Keratinocyte (primary cell): Measurements from ENCODE around the gene PGPEP1. TPM values are rescaled to one million over a fixed set of nuclear protein-coding genes. Genes with fewer than 3 reads are reported as not detected.

Experiments used
- DNase-seq: peaks from one replicate; pipeline ENCODE4 v3.0.0-alpha.2; 2011; ENCODE audit warnings: low read depth, missing footprints, low spot score
- FAIRE-seq: peaks from 2 replicates; lab custom pipeline; 2011; peaks lifted over from hg19 to GRCh38; lab: Jason Lieb, UNC
- H2AFZ ChIP-seq: 2 replicates; pipeline ENCODE4 v1.6.0; 2012; ENCODE audit warnings: low read length, control low read depth, inconsistent platforms; ENCODE audit not compliant: control insufficient read depth
- H3K27ac ChIP-seq: 2 replicates; pipeline ENCODE4 v1.5.1; 2011; ENCODE audit warnings: low read length; ENCODE audit not compliant: control insufficient read depth, insufficient read depth
- H3K27me3 ChIP-seq: 3 replicates; pipeline ENCODE4 v1.6.0; 2011; ENCODE audit warnings: low read length; ENCODE audit not compliant: control insufficient read depth, insufficient read depth; ENCODE audit errors: extremely low read depth
- H3K36me3 ChIP-seq, 2 experiments: 2 replicates in 1 of 2; 3 replicates in 1 of 2; pipeline ENCODE4 v1.5.1; 2011; ENCODE audit warnings: low read length in 2 of 2, mild to moderate bottlenecking in 1 of 2; ENCODE audit not compliant: control insufficient read depth in 2 of 2, insufficient read depth in 2 of 2; ENCODE audit errors: extremely low read depth in 1 of 2
- H3K4me1 ChIP-seq: 3 replicates; pipeline ENCODE4 v1.5.1; 2011; ENCODE audit warnings: low read length; ENCODE audit not compliant: control insufficient read depth, insufficient read depth; ENCODE audit errors: extremely low read depth
- H3K4me2 ChIP-seq: 3 replicates; pipeline ENCODE4 v1.6.0; 2011; ENCODE audit warnings: low read depth, low read length; ENCODE audit not compliant: control insufficient read depth, insufficient read depth; ENCODE audit errors: extremely low read depth
- H3K4me3 ChIP-seq, 3 experiments: fragments of 200-600 bp in 1 of 3; sonication (generic) in 1 of 3; 2 replicates in 2 of 3; 3 replicates in 1 of 3; pipeline ENCODE4 v1.5.1; 2011 to 2016; ENCODE audit warnings: low read length in 3 of 3, mild to moderate bottlenecking in 3 of 3, control low read depth in 2 of 3, inconsistent platforms in 1 of 3, low read depth in 1 of 3, mixed read lengths in 1 of 3, mixed run types in 1 of 3, moderate library complexity in 1 of 3; ENCODE audit not compliant: control insufficient read depth in 2 of 3, insufficient read depth in 2 of 3; ENCODE audit errors: extremely low read depth in 1 of 3
- H3K79me2 ChIP-seq: 2 replicates; pipeline ENCODE4 v1.6.0; 2012; ENCODE audit warnings: low read length; ENCODE audit not compliant: control insufficient read depth, insufficient read depth
- H3K9ac ChIP-seq: 3 replicates; pipeline ENCODE4 v1.6.0; 2011; ENCODE audit warnings: low read length; ENCODE audit not compliant: control insufficient read depth, insufficient read depth; ENCODE audit errors: extremely low read depth
- H3K9me1 ChIP-seq: 3 replicates; pipeline ENCODE4 v1.6.0; 2011; ENCODE audit warnings: low read length; ENCODE audit not compliant: control insufficient read depth, insufficient read depth; ENCODE audit errors: extremely low read depth
- H3K9me3 ChIP-seq: 2 replicates; pipeline ENCODE4 v1.5.1; 2012; ENCODE audit warnings: low read depth, low read length; ENCODE audit not compliant: control insufficient read depth
- H4K20me1 ChIP-seq: 3 replicates; pipeline ENCODE4 v1.6.0; 2011; ENCODE audit warnings: low read length; ENCODE audit not compliant: control insufficient read depth, insufficient read depth; ENCODE audit errors: extremely low read depth
- EZH2 ChIP-seq: IDR thresholded peaks from one replicate; pipeline ENCODE4 v1.6.1; 2012; ENCODE audit warnings: inconsistent platforms, mild to moderate bottlenecking, low read length, moderate library complexity
- dilution Hi-C: fragments of 300-500 bp; cut with MboI; formaldehyde crosslinking; loops from one replicate; pipeline ENCODE4 v1.7.0; 2020; ENCODE audit warnings: low sequenced_read_pairs; ENCODE audit not compliant: extremely low pct_ligation_motif_present
- polyA plus RNA-seq, 5 experiments: library from polyadenylated mRNA; depleted of rRNA in 3 of 5; stranded (reverse) in 3 of 5; stranded (forward) in 1 of 5; unstranded in 1 of 5; fragments of >200 nt; gene quantifications; 1 replicate in 1 of 5; 2 replicates in 3 of 5; 3 replicates in 1 of 5; pipeline versions ENCODE4 v1.2.1 to v1.2.3, GENCODE V29; 2011 to 2012; ENCODE audit warnings: missing spikeins in 2 of 5, low read depth in 1 of 5, low replicate concordance in 1 of 5
- TF ChIP-seq, protein P1 (sequence below), 3 experiments: IDR thresholded peaks in 1 of 3; conservative IDR thresholded peaks in 1 of 3; optimal IDR thresholded peaks in 1 of 3; 2 replicates in 2 of 3; 3 replicates in 1 of 3; pipeline versions ENCODE3 to v1.5.1; 2011; ENCODE audit warnings: low read length in 3 of 3, mild to moderate bottlenecking in 3 of 3, moderate library complexity in 2 of 3, control low read depth in 1 of 3, inconsistent platforms in 1 of 3; ENCODE audit not compliant: insufficient read depth in 2 of 3; ENCODE audit errors: extremely low read depth in 1 of 3

The PGPEP1 gene
- polyA plus RNA-seq, 1 donor (not counting 4 experiments of a cell fraction or from before 2014, with no cell fraction given), result 5.6 TPM

GRCh38 chr19:18301718-18302111, 38.7 kb upstream of the PGPEP1 start:
- Histone ChIP-seq H3K36me3 (peaks cover 2 to 3% of the 10 kb centered on the region in 2 experiments), H3K27me3 (no peaks in the 10 kb centered on the region), H3K9ac (no peak overlapping the region), H3K4me3 (no peak overlapping the region), H3K4me2 (no peak overlapping the region), H3K9me3 (no peaks in the 10 kb centered on the region), H3K4me1 (no peaks in the 10 kb centered on the region), H3K9me1 (no peaks in the 10 kb centered on the region), H4K20me1 (no peaks in the 10 kb centered on the region), H3K79me2 (no peaks in the 10 kb centered on the region), H3K27ac (no peak overlapping the region), H2AFZ (no peak overlapping the region)
- FAIRE-seq, result no peak
- TF ChIP-seq, protein P1, sequence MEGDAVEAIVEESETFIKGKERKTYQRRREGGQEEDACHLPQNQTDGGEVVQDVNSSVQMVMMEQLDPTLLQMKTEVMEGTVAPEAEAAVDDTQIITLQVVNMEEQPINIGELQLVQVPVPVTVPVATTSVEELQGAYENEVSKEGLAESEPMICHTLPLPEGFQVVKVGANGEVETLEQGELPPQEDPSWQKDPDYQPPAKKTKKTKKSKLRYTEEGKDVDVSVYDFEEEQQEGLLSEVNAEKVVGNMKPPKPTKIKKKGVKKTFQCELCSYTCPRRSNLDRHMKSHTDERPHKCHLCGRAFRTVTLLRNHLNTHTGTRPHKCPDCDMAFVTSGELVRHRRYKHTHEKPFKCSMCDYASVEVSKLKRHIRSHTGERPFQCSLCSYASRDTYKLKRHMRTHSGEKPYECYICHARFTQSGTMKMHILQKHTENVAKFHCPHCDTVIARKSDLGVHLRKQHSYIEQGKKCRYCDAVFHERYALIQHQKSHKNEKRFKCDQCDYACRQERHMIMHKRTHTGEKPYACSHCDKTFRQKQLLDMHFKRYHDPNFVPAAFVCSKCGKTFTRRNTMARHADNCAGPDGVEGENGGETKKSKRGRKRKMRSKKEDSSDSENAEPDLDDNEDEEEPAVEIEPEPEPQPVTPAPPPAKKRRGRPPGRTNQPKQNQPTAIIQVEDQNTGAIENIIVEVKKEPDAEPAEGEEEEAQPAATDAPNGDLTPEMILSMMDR (optimal IDR thresholded peaks at IDR 0.05 in 1 of 3, IDR thresholded peaks at IDR 0.05 in 1 of 3, conservative IDR thresholded peaks at IDR 0.05 in 1 of 3; ENCODE audit: extremely low read depth in 1 of 3, insufficient read depth in 2 of 3, low read length in 3 of 3), result no peak
- no peak for TF ChIP-seq EZH2
- dilution Hi-C loops, result no loop called here
- DNase-seq, result no peak

DNA sequence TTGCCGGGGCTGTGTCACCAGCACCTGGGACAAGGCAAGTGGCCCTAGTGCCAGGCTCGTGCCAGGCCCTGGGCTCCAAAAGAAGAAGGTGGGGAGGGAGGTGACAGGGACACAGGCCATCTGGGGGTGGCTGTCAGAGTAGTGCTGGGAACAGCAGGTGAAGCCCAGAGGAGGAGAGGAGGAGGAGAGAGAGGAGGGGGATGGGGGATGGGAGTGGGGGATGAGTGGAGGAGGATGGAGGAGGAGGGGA, 36.3 kb upstream of the PGPEP1 start:
- FAIRE-seq, result no peak
- no peak overlapping the region for H2AFZ ChIP-seq
- H3K4me2 ChIP-seq, result no peak overlapping the region
- no peak for DNase-seq
- dilution Hi-C loops, result no loop called here
- H3K27ac ChIP-seq, result no peak overlapping the region
- no peaks in the 10 kb centered on the region for H3K79me2 ChIP-seq
- no peak overlapping the region for H3K4me3 ChIP-seq
- no peak overlapping the region for H3K9ac ChIP-seq
- H3K36me3 ChIP-seq, result peaks cover 13% of the 10 kb centered on the region in 2 experiments
- no peaks in the 10 kb centered on the region for H3K9me1 ChIP-seq
- no peaks in the 10 kb centered on the region for H4K20me1 ChIP-seq
- no peaks in the 10 kb centered on the region for H3K9me3 ChIP-seq
- TF ChIP-seq EZH2, result no peak
- TF ChIP-seq, protein P1 (optimal IDR thresholded peaks at IDR 0.05 in 1 of 3, IDR thresholded peaks at IDR 0.05 in 1 of 3, conservative IDR thresholded peaks at IDR 0.05 in 1 of 3; ENCODE audit: extremely low read depth in 1 of 3, insufficient read depth in 2 of 3, low read length in 3 of 3), result no peak
- no peaks in the 10 kb centered on the region for H3K4me1 ChIP-seq
- H3K27me3 ChIP-seq, result no peaks in the 10 kb centered on the region
